Body of pancreas (tissue), 4 donors: ENCODE data around the gene MATN4. TPM values are rescaled to one million over a fixed set of nuclear protein-coding genes. Genes with fewer than 3 reads are reported as not detected.

Experiments used
- ATAC-seq: fragments of 150-250 bp; one replicate; pipeline ENCODE4 v1.9.1; 2016
- DNase-seq, 4 donors: peaks; one replicate each; pipeline ENCODE4 v3.0.0-alpha.2; 2019
- H3K27ac ChIP-seq, 4 donors: fragments of 200-600 bp; sonication (generic); 1 replicate in 3 of 4; 2 replicates in 1 of 4; pipeline versions ENCODE4 v1.5.1 to v1.6.1; 2016 to 2019; ENCODE audit warnings: mild to moderate bottlenecking in 1 of 4, mixed read lengths in 1 of 4, moderate library complexity in 1 of 4
- H3K27me3 ChIP-seq, 2 donors: fragments of 200-600 bp; sonication (generic); one replicate each; pipeline ENCODE4 v1.6.0; 2016; ENCODE audit warnings: mild to moderate bottlenecking in 1 of 2
- H3K36me3 ChIP-seq, 2 donors: fragments of 200-600 bp; sonication (generic); replicated peaks in 1 of 2; 2 replicates each; pipeline ENCODE4 v1.5.1; 2016; ENCODE audit warnings: low read depth in 2 of 2; ENCODE audit not compliant: insufficient read depth in 1 of 2
- H3K4me1 ChIP-seq: fragments of 200-600 bp; sonication (generic); one replicate; pipeline ENCODE4 v1.6.0; 2016
- H3K4me3 ChIP-seq, 2 donors: fragments of 200-600 bp; sonication (generic); 1 replicate in 1 of 2; 2 replicates in 1 of 2; pipeline ENCODE4 v1.5.1; 2016 to 2019
- H3K9me3 ChIP-seq, 3 donors: fragments of 200-600 bp; sonication (generic); 1 replicate in 2 of 3; 2 replicates in 1 of 3; pipeline ENCODE4 v1.5.1; 2016
- CTCF ChIP-seq, 7 experiments: fragments of 450-650 bp in 4 of 7; fragments of 200-600 bp in 3 of 7; sonication (generic) in 3 of 7; IDR thresholded peaks; one replicate each; pipeline ENCODE4 v1.5.1; 2016 to 2019; ENCODE audit warnings: antibody characterized with exemption in 7 of 7
- POLR2A ChIP-seq, 3 donors: fragments of 450-650 bp; IDR thresholded peaks; one replicate each; pipeline ENCODE4 v1.6.1; 2016; ENCODE audit warnings: antibody characterized with exemption in 3 of 3, mild to moderate bottlenecking in 2 of 3
- WGBS, 2 donors: methylation state at CpG; one replicate each; pipeline ENCODE4 v1.1.5; 2017; 5-methylcytosine and 5-hydroxymethylcytosine counted together
- intact Hi-C: fragments of 100-400 bp; cut with DNase I; formaldehyde crosslinking; loops from one replicate; pipeline ENCODE4 v1.15.1; 2023
- total RNA-seq, 2 donors: library from RNA; depleted of rRNA; stranded (reverse); fragments of >200 nt; gene quantifications; one replicate each; pipeline ENCODE4 v1.1.0, GENCODE V29; 2016

Gene MATN4
- total RNA-seq, 2 donors from 2014 or later: 4.9 to 5.3 TPM

- DNase-seq (no peak), ATAC-seq (no peak)
- 82 to 93% methylated on average over 4 to 5 of the region's 5 CpGs for WGBS, 2 donors
- H3K4me3 ChIP-seq: no peak overlapping the region
- H3K27ac ChIP-seq: no peak overlapping the region
- no peaks in the 10 kb centered on the region for H3K27me3 ChIP-seq
- H3K9me3 ChIP-seq: no peaks in the 10 kb centered on the region
- H3K4me1 ChIP-seq: peaks cover 12% of the 10 kb centered on the region
- TF ChIP-seq CTCF (IDR thresholded peaks at IDR 0.05) (no peak), POLR2A (IDR thresholded peaks at IDR 0.05) (no peak)
- intact Hi-C loops: no loop called here
- H3K36me3 ChIP-seq: no peaks in the 10 kb centered on the region
Measured at GRCh38 chr20:45288860-45289259, 19.2 kb downstream of the MATN4 start.

- H3K9me3 ChIP-seq: no peaks in the 10 kb centered on the region
- H3K27ac ChIP-seq: no peak overlapping the region
- no peak overlapping the region for H3K4me3 ChIP-seq
- H3K36me3 ChIP-seq: no peaks in the 10 kb centered on the region
- intact Hi-C loops: no loop called here
- peaks cover 7% of the 10 kb centered on the region for H3K4me1 ChIP-seq
- WGBS, 2 donors: 76 to 79% methylated on average over 4 of the region's 4 CpGs
- no peaks in the 10 kb centered on the region for H3K27me3 ChIP-seq
- ATAC-seq (no peak), DNase-seq (no peak)
- no peak for TF ChIP-seq POLR2A (IDR thresholded peaks at IDR 0.05)
Measured at GRCh38 chr20:45288376-45288775, 19.7 kb downstream of the MATN4 start.

- TF ChIP-seq CTCF (IDR thresholded peaks at IDR 0.05) (no peak), POLR2A (IDR thresholded peaks at IDR 0.05) (no peak)
- Histone ChIP-seq H3K4me3 (no peak overlapping the region), H3K36me3 (no peaks in the 10 kb centered on the region), H3K27ac (no peak overlapping the region), H3K9me3 (no peaks in the 10 kb centered on the region), H3K27me3 (no peaks in the 10 kb centered on the region), H3K4me1 (no peaks in the 10 kb centered on the region)
- WGBS, 2 donors: 21 to 61% methylated on average over 3 to 4 of the region's 4 CpGs
- intact Hi-C loops: no loop called here
- ATAC-seq (no peak), DNase-seq (no peak)
Measured at GRCh38 chr20:45283551-45284057, 24.5 kb downstream of the MATN4 start.

GRCh38 chr20:45282700-45283550 is 25.2 kb downstream of the MATN4 start:
- intact Hi-C loops: no loop called here
- Histone ChIP-seq H3K27me3 (no peaks in the 10 kb centered on the region), H3K36me3 (no peaks in the 10 kb centered on the region), H3K4me1 (no peaks in the 10 kb centered on the region), H3K4me3 (no peak overlapping the region), H3K9me3 (no peaks in the 10 kb centered on the region), H3K27ac (no peak overlapping the region)
- ATAC-seq: no peak
- TF ChIP-seq CTCF (IDR thresholded peaks at IDR 0.05) (no peak), POLR2A (IDR thresholded peaks at IDR 0.05) (no peak)
- DNase-seq: no peak
- WGBS, 2 donors: 67% methylated on average over 7 of the region's 7 CpGs

GRCh38 chr20:45279992-45280391 is 28.1 kb downstream of the MATN4 start:
- TF ChIP-seq CTCF (IDR thresholded peaks at IDR 0.05) (no peak), POLR2A (IDR thresholded peaks at IDR 0.05) (no peak)
- no peaks in the 10 kb centered on the region for H3K9me3 ChIP-seq
- no peaks in the 10 kb centered on the region for H3K4me1 ChIP-seq
- H3K27ac ChIP-seq: no peak overlapping the region
- no peak for DNase-seq
- 58 to 74% methylated on average over 1 of the region's 1 CpG for WGBS, 2 donors
- H3K27me3 ChIP-seq: no peaks in the 10 kb centered on the region
- no peak for ATAC-seq
- H3K4me3 ChIP-seq: no peak overlapping the region
- intact Hi-C loops: no loop called here
- no peaks in the 10 kb centered on the region for H3K36me3 ChIP-seq
